GM12891 (cell line): ENCODE measurements around the gene NIN.

Experiments
- POLR2A ChIP-seq: IDR thresholded peaks from 2 replicates; pipeline ENCODE4 v1.6.1; 2011; ENCODE audit warnings: low read depth, low read length, control low read depth
- SPI1 ChIP-seq: IDR thresholded peaks from 2 replicates; pipeline ENCODE4 v1.6.1; 2011; ENCODE audit warnings: low read depth, low read length, control low read depth
- TAF1 ChIP-seq: IDR thresholded peaks from 2 replicates; pipeline ENCODE4 v1.6.1; 2011; ENCODE audit warnings: low read depth, low read length, control low read depth

DNA sequence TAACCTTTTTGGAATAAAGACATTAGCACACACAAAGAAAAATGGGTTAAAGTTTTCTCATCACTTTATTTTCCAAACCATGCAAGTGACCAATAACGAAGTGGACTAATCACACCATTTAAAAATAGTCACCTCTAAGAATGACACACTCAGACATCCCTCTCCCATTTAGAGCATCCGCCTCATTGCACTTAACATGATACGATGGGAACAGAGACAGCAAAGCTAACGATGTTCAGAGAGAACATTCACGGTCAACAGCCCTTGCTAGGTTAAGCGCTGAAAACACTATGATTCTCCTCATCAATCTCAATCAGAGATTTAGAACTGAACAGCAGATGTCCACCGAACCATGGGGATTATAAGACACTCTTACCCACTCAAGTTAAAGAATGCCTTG is 35.8 kb downstream of the NIN start:
- no peak for TF ChIP-seq SPI1
- no peak for TF ChIP-seq POLR2A
- no peak for TF ChIP-seq TAF1
